Trophoblast cell (in vitro differentiated cells and primary cell): ENCODE results near the gene OR2V1.
A peak's percentile ranks its signal among the peaks of the same experiment; 100 is the strongest.
"Not testable (repeated sequence)": the region's sequence is repeated elsewhere in the genome, so short reads cannot be mapped to it uniquely, and the experiment has no call there.

Experiments used
- DNase-seq, 2 donors: peaks; one replicate each; pipeline ENCODE4 v3.0.0-alpha.2; 2016
- H2AFZ ChIP-seq: 2 replicates; pipeline ENCODE4 v1.6.1; 2013; ENCODE audit warnings: low read length, moderate library complexity, mild to moderate bottlenecking; ENCODE audit not compliant: insufficient read depth, poor library complexity
- H2AK5ac ChIP-seq: 2 replicates; pipeline ENCODE4 v1.6.1; 2013; ENCODE audit warnings: mild to moderate bottlenecking, low read length
- H2BK120ac ChIP-seq: 2 replicates; pipeline ENCODE4 v1.6.1; 2013; ENCODE audit warnings: low read length, mild to moderate bottlenecking, moderate library complexity; ENCODE audit not compliant: insufficient read depth, poor library complexity
- H2BK12ac ChIP-seq: 2 replicates; pipeline ENCODE4 v1.6.1; 2013; ENCODE audit warnings: mild to moderate bottlenecking, low read length, moderate library complexity
- H2BK5ac ChIP-seq: 2 replicates; pipeline ENCODE4 v1.6.1; 2013; ENCODE audit warnings: low read length, low read depth, moderate library complexity, mild to moderate bottlenecking; ENCODE audit not compliant: poor library complexity
- H3K14ac ChIP-seq: 2 replicates; pipeline ENCODE4 v1.6.1; 2013; ENCODE audit warnings: mild to moderate bottlenecking, low read length
- H3K18ac ChIP-seq: 2 replicates; pipeline ENCODE4 v1.6.1; 2013; ENCODE audit warnings: mild to moderate bottlenecking, low read length
- H3K23ac ChIP-seq: 2 replicates; pipeline ENCODE4 v1.6.1; 2013; ENCODE audit warnings: low read length
- H3K27ac ChIP-seq: 2 replicates; pipeline ENCODE4 v1.5.1; 2013; ENCODE audit warnings: low read depth, mild to moderate bottlenecking, inconsistent platforms, low read length, moderate library complexity
- H3K27me3 ChIP-seq: 2 replicates; pipeline ENCODE4 v1.6.1; 2013; ENCODE audit warnings: inconsistent platforms, mild to moderate bottlenecking, low read length, moderate library complexity; ENCODE audit not compliant: insufficient read depth
- H3K36me3 ChIP-seq, 2 experiments: 1 replicate in 1 of 2; 2 replicates in 1 of 2; pipeline ENCODE4 v1.6.1; 2013; ENCODE audit warnings: low read length in 2 of 2, mild to moderate bottlenecking in 2 of 2, moderate library complexity in 1 of 2; ENCODE audit not compliant: insufficient read depth in 2 of 2, control insufficient read depth in 1 of 2
- H3K4ac ChIP-seq: 2 replicates; pipeline ENCODE4 v1.6.1; 2013; ENCODE audit warnings: low read depth, mild to moderate bottlenecking, low read length, moderate library complexity
- H3K4me1 ChIP-seq, 2 experiments: 1 replicate in 1 of 2; 2 replicates in 1 of 2; pipeline ENCODE4 v1.6.1; 2013; ENCODE audit warnings: low read length in 2 of 2, mild to moderate bottlenecking in 2 of 2, moderate library complexity in 1 of 2; ENCODE audit not compliant: insufficient read depth in 2 of 2, control insufficient read depth in 1 of 2
- H3K4me2 ChIP-seq: 2 replicates; pipeline ENCODE4 v1.6.1; 2013; ENCODE audit warnings: inconsistent platforms, mild to moderate bottlenecking, low read length, moderate library complexity
- H3K4me3 ChIP-seq: 2 replicates; pipeline ENCODE4 v1.5.1; 2013; ENCODE audit warnings: mild to moderate bottlenecking, low read depth, low read length, inconsistent platforms
- H3K79me1 ChIP-seq: one replicate; pipeline ENCODE4 v1.6.1; 2013; ENCODE audit warnings: low read length
- H3K79me2 ChIP-seq: 2 replicates; pipeline ENCODE4 v1.6.1; 2013; ENCODE audit warnings: low read length, mild to moderate bottlenecking; ENCODE audit not compliant: control insufficient read depth, insufficient read depth, poor library complexity
- H3K9ac ChIP-seq: 2 replicates; pipeline ENCODE4 v1.6.1; 2013; ENCODE audit warnings: mild to moderate bottlenecking, low read length
- H3K9me3 ChIP-seq: 2 replicates; pipeline ENCODE4 v1.6.1; 2013; ENCODE audit warnings: low read depth, mild to moderate bottlenecking, control low read depth, inconsistent platforms, low read length; ENCODE audit not compliant: insufficient read depth
- H4K12ac ChIP-seq: 2 replicates; pipeline ENCODE4 v1.6.1; 2013; ENCODE audit warnings: low read depth, mild to moderate bottlenecking, low read length, moderate library complexity
- H4K8ac ChIP-seq: 2 replicates; pipeline ENCODE4 v1.6.1; 2013; ENCODE audit warnings: low read depth, mild to moderate bottlenecking, low read length, moderate library complexity
- H4K91ac ChIP-seq: one replicate; pipeline ENCODE4 v1.6.1; 2013; ENCODE audit warnings: low read depth, mild to moderate bottlenecking, low read length, moderate library complexity
- WGBS: extraction: QIAGEN DNeasy Blood & Tissue Kit; methylation state at CpG from one replicate; pipeline ENCODE4 v1.1.7; 2013; ENCODE audit warnings: missing lambda C conversion rate; ENCODE audit not compliant: insufficient read length, insufficient coverage; ENCODE audit errors: extremely low coverage; 5-methylcytosine and 5-hydroxymethylcytosine counted together

OR2V1 gene

DNA sequence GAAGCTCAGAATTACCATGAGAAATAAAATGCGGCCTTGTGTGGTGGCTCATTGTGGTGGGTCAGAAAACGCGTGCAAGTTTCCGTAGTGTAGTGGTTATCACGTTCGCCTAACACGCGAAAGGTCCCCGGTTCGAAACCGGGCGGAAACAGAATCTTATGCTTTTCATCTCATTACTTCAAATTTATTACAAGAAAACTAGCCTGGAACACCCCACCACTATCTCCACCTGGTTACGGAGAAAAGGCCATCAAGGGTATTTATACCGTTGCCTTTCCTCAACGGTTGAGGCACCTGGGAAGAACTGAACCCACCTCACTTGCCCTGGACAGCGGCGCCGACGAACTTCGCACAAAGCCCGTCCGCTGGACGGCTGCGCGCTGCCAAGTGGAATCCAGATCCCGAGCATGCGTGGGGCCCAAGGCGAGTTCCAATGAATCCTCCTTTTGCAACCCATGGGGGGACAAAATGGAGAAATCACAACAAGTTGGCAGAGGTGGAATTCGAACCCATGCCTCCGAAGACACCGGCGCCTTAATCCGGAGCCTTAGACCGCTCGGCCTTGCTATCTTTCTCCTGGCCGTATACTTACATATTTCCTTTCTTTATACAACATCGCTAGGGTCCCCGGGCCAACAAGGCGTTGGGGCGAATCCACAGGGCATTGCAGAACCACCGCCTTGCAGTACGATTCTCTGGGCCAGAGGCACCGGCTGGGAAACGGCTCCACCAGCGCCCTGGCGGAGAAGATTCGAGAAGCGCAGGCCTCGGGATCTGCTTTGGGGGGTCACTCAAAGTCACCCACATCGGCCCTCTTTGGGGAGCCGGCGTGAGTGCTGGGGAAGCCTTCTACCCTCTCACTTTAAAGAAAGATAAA, 33.3 kb upstream of the OR2V1 start:
- Histone ChIP-seq H4K91ac (no peak overlapping the region), H2BK5ac (no peak overlapping the region), H3K27me3 (no peaks in the 10 kb centered on the region), H3K18ac (no peak overlapping the region), H3K4me2 (peak overlapping the region; percentile 4), H3K4me3 (no peak overlapping the region), H3K79me2 (no peaks in the 10 kb centered on the region), H2AFZ (peak overlapping the region; percentile 17), H3K4ac (no peak overlapping the region), H4K8ac (no peak overlapping the region), H3K79me1 (no peaks in the 10 kb centered on the region), H3K9ac (no peak overlapping the region), H4K12ac (no peak overlapping the region), H3K23ac (no peak overlapping the region), H3K4me1 (peaks cover 5% of the 10 kb centered on the region in 2 experiments), H2BK12ac (no peak overlapping the region), H3K9me3 (no peaks in the 10 kb centered on the region), H3K14ac (no peak overlapping the region), H3K27ac (no peak overlapping the region), H2AK5ac (no peak overlapping the region), H3K36me3 (no peaks in the 10 kb centered on the region), H2BK120ac (no peak overlapping the region)
- WGBS = no CpG with 5 or more reads among the region's 52 CpGs
- DNase-seq = no peak

DNA sequence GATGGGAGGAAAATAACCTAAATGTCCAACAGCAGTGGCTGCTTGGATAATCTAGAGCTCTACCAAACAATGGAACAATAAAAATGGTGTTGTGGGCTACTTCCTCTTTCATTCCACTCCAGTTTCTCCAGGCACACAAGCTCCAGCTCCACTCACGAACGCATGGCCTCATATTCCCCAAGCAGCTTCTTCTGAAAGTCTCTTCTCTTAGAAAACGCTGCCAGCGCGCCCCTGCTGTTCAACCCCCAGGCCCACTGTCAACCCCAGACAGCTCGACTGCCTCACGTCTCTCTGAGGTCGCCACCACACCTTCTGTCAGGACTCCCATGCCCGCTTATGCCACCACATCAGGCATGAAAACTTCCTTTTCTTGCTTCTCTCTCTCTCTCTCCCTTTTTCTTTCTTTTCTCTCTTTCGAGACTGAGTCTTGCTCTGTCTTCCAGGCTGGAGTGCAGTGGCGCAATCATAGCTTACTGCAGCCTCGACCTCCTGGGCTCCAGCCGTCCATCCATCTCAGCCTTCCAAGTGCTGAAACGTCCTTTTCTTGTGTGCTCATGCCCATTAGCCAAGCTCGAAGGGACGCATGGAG, 32.6 kb upstream of the OR2V1 start:
- DNase-seq = no peak
- H3K4me1 ChIP-seq = peaks cover 4 to 5% of the 10 kb centered on the region in 2 experiments
- H3K18ac ChIP-seq = no peak overlapping the region
- no peak overlapping the region for H3K9ac ChIP-seq
- no peaks in the 10 kb centered on the region for H3K79me1 ChIP-seq
- no CpG with 5 or more reads among the region's 16 CpGs for WGBS
- no peak overlapping the region for H3K23ac ChIP-seq
- H3K4me3 ChIP-seq = no peak overlapping the region
- no peak overlapping the region for H4K8ac ChIP-seq
- no peak overlapping the region for H2BK120ac ChIP-seq
- H4K12ac ChIP-seq = no peak overlapping the region
- no peaks in the 10 kb centered on the region for H3K27me3 ChIP-seq
- H2AFZ ChIP-seq = peak overlapping the region; percentile 3
- H3K36me3 ChIP-seq = no peaks in the 10 kb centered on the region
- H3K9me3 ChIP-seq = no peaks in the 10 kb centered on the region
- peak overlapping the region; percentile 51 for H3K4me2 ChIP-seq
- H2AK5ac ChIP-seq = no peak overlapping the region
- H3K79me2 ChIP-seq = no peaks in the 10 kb centered on the region
- H3K27ac ChIP-seq = no peak overlapping the region
- no peak overlapping the region for H3K4ac ChIP-seq
- H4K91ac ChIP-seq = no peak overlapping the region
- no peak overlapping the region for H2BK12ac ChIP-seq
- no peak overlapping the region for H3K14ac ChIP-seq
- H2BK5ac ChIP-seq = no peak overlapping the region

DNA sequence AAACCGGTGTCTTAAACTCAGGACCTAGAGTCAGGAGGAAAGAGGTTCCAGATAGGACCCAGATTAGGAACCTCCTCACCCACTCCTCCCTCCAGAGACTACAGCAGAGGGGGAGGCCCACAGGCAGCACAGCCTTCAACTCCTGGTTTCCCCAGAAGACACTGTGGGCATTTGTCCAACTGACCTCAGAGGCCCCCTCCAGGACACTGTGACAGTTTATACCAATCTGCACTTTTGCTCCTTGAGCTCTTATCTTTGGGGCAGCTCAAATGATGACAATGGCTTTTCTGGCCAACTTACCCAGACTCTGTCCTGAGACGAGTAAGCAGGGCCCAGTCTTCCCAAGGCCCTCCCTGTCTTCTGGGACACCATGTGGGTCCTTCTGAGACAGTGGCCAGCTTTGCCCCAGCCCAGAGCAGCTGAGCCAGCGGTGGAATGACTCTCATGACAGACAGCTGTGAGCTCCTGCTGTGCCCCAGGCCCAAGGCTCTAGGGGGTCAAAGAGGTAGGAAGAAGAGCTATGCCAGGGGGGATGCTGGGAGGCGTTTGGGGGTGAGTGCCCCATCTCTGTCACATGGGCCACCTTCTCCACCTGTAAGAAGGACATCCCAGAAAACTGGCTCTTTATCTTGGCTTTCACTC, 30.7 kb upstream of the OR2V1 start:
- H3K79me1 ChIP-seq = no peaks in the 10 kb centered on the region
- no peak overlapping the region for H3K4me3 ChIP-seq
- H3K9me3 ChIP-seq = no peaks in the 10 kb centered on the region
- no peak overlapping the region for H3K14ac ChIP-seq
- no peak overlapping the region for H3K18ac ChIP-seq
- H3K4me1 ChIP-seq = peaks cover 2 to 5% of the 10 kb centered on the region in 2 experiments
- H4K12ac ChIP-seq = no peak overlapping the region
- peak overlapping the region; percentile 33 for H2BK120ac ChIP-seq
- H4K91ac ChIP-seq = no peak overlapping the region
- H3K23ac ChIP-seq = no peak overlapping the region
- H2BK5ac ChIP-seq = no peak overlapping the region
- H2AK5ac ChIP-seq = no peak overlapping the region
- DNase-seq = no peak
- WGBS = no CpG with 5 or more reads among the region's 4 CpGs
- H3K27ac ChIP-seq = no peak overlapping the region
- H3K9ac ChIP-seq = no peak overlapping the region
- H3K4ac ChIP-seq = no peak overlapping the region
- no peak overlapping the region for H2BK12ac ChIP-seq
- H3K36me3 ChIP-seq = no peaks in the 10 kb centered on the region
- H3K79me2 ChIP-seq = no peaks in the 10 kb centered on the region
- H4K8ac ChIP-seq = peak overlapping the region; percentile 29
- no peaks in the 10 kb centered on the region for H3K27me3 ChIP-seq
- no peak overlapping the region for H3K4me2 ChIP-seq
- no peak overlapping the region for H2AFZ ChIP-seq

DNA sequence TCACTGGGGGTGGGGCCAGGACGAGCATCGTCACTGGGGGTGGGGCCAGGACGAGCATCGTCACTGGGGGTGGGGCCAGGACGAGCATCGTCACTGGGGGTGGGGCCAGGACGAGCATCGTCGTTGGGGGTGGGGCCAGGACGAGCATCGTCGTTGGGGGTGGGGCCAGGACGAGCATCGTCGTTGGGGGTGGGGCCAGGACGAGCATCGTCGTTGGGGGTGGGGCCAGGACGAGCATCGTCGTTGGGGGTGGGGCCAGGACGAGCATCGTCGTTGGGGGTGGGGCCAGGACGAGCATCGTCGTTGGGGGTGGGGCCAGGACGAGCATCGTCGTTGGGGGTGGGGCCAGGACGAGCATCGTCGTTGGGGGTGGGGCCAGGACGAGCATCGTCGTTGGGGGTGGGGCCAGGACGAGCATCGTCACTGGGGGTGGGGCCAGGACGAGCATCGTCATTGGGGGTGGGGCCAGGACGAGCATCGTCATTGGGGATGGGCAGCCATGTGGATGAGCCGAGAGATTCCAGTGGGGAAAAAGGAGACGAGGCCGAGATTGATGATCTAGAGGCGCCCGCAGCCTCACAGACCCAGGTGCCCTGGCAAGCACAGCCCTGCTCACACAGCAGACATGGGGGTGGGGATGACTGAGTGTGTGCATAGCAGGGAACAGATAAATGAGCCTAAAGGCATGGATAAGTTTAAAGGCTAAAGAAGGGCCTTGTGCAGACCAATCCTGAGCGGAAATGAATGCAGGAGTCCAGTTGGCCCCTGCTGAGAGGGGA, 30.0 kb upstream of the OR2V1 start:
- H3K9me3 ChIP-seq, H3K79me2 ChIP-seq, H2AK5ac ChIP-seq, H3K18ac ChIP-seq, H3K36me3 ChIP-seq, H3K14ac ChIP-seq, H3K27me3 ChIP-seq, H3K9ac ChIP-seq, H3K4me1 ChIP-seq, H3K27ac ChIP-seq, H3K23ac ChIP-seq, H3K4ac ChIP-seq, H2AFZ ChIP-seq, H3K4me3 ChIP-seq, H3K79me1 ChIP-seq, H2BK5ac ChIP-seq, H4K91ac ChIP-seq, H2BK12ac ChIP-seq, H4K12ac ChIP-seq: not testable (repeated sequence)
- Histone ChIP-seq H2BK120ac (peak overlapping the region; percentile 33), H3K4me2 (peak overlapping the region; percentile 22), H4K8ac (peak overlapping the region; percentile 29)
- DNase-seq = peak; percentile 94 to 95
- no CpG with 5 or more reads among the region's 48 CpGs for WGBS
